ENCODE results near the gene THRB. TPM values are rescaled to one million over a fixed set of nuclear protein-coding genes. Genes with fewer than 3 reads are reported as not detected.

The THRB gene
- total RNA-seq, 4 donors from 2014 or later: 3.7 to 11.3 (median 6.1) TPM

- DNase-seq: no peak
- no peak for TF ChIP-seq CTCF (IDR thresholded peaks at IDR 0.05)
- TF ChIP-seq POLR2A (IDR thresholded peaks at IDR 0.05): no peak
- no peaks in the 10 kb centered on the region for H3K4me1 ChIP-seq
- no peaks in the 10 kb centered on the region for H3K27me3 ChIP-seq
- no peak overlapping the region for H3K27ac ChIP-seq
- intact Hi-C loops (cut with DNase I): no loop called here
- no peak overlapping the region for H3K4me3 ChIP-seq
- 79 to 83% methylated on average over 9 to 10 of the region's 10 CpGs for WGBS, 2 donors
- H3K9me3 ChIP-seq: no peaks in the 10 kb centered on the region
- no peaks in the 10 kb centered on the region for H3K36me3 ChIP-seq
These were observed 39.0 kb upstream of the THRB start for GRCh38 chr3:24533561-24534193.

DNA sequence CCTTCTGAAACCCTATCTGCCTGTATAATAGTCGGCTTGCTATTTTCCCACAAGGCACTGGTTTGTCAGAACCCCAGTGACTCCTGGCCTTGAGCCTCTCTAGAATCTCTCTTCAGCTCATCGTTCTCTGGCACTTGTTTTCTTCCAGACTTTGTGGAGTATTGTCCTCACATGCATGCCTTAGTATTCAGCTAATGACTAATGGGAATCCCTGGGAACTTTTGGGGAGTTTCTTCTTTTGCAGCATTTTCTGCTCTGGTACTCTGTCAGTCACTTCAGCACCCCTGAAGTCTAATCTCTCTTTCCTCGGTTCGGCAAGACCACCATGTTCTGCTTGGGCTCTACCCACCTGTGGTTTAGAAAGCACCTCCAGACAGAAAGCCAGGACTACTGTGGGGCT lies 35.8 kb upstream of the THRB start:
- Histone ChIP-seq H3K36me3 (no peaks in the 10 kb centered on the region), H3K4me3 (no peak overlapping the region), H3K9me3 (no peaks in the 10 kb centered on the region), H3K27ac (no peak overlapping the region), H3K4me1 (no peaks in the 10 kb centered on the region), H3K27me3 (no peaks in the 10 kb centered on the region)
- DNase-seq: no peak
- intact Hi-C loops (cut with DNase I): no loop called here
- WGBS, 2 donors: 54 to 55% methylated on average over 4 of the region's 4 CpGs
- TF ChIP-seq POLR2A (IDR thresholded peaks at IDR 0.05) (no peak), CTCF (IDR thresholded peaks at IDR 0.05) (no peak)

GRCh38 chr3:24529210-24529609 lies 34.6 kb upstream of the THRB start:
- TF ChIP-seq POLR2A (IDR thresholded peaks at IDR 0.05) (no peak), CTCF (IDR thresholded peaks at IDR 0.05) (no peak)
- DNase-seq: no peak
- Histone ChIP-seq H3K4me1 (peaks cover 0 to 7% (median 0%) of the 10 kb centered on the region in 3 donors), H3K9me3 (no peaks in the 10 kb centered on the region), H3K36me3 (no peaks in the 10 kb centered on the region), H3K4me3 (no peak overlapping the region), H3K27me3 (no peaks in the 10 kb centered on the region), H3K27ac (no peak overlapping the region)
- intact Hi-C loops (cut with DNase I): no loop called here

GRCh38 chr3:24526640-24527212 lies 32.1 kb upstream of the THRB start:
- Histone ChIP-seq H3K27me3 (peaks cover 0 to 7% (median 0%) of the 10 kb centered on the region in 4 donors), H3K4me1 (peaks cover 3 to 30% (median 3%) of the 10 kb centered on the region in 3 donors), H3K27ac (no peak overlapping the region), H3K4me3 (no peak overlapping the region), H3K36me3 (no peaks in the 10 kb centered on the region), H3K9me3 (no peaks in the 10 kb centered on the region)
- 21 to 43% methylated on average over 2 of the region's 2 CpGs for WGBS, 2 donors
- DNase-seq: no peak
- intact Hi-C loops (cut with DNase I): no loop called here
- TF ChIP-seq CTCF (IDR thresholded peaks at IDR 0.05): no peak
- TF ChIP-seq POLR2A (IDR thresholded peaks at IDR 0.05): no peak

GRCh38 chr3:24525557-24525956 lies 30.9 kb upstream of the THRB start:
- H3K27me3 ChIP-seq: peaks cover 0 to 13% (median 0%) of the 10 kb centered on the region in 4 donors
- H3K9me3 ChIP-seq: no peaks in the 10 kb centered on the region
- no peaks in the 10 kb centered on the region for H3K36me3 ChIP-seq
- H3K4me3 ChIP-seq: no peak overlapping the region
- intact Hi-C loops (cut with DNase I): no loop called here
- H3K27ac ChIP-seq: no peak overlapping the region
- H3K4me1 ChIP-seq: peaks cover 6 to 41% (median 8%) of the 10 kb centered on the region in 3 donors
- no peak for TF ChIP-seq CTCF (IDR thresholded peaks at IDR 0.05)
- TF ChIP-seq POLR2A (IDR thresholded peaks at IDR 0.05): no peak
- DNase-seq: no peak
- WGBS, 2 donors: 91 to 100% methylated on average over 1 of the region's 1 CpG

Measured in esophagus squamous epithelium (tissue), 5 donors.